GM19043 (cell line): ENCODE results near the gene DBN1.
A peak's percentile ranks its signal among the peaks of the same experiment; 100 is the strongest.

Experiments used
- ATAC-seq: cut with Tn5 transposase; IDR thresholded peaks from one replicate; pipeline ENCODE4 v1.9.1; 2021; ENCODE audit warnings: low read depth; ENCODE audit not compliant: unreplicated experiment

Gene DBN1

GRCh38 chr5:177505075-177505474, 31.6 kb upstream of the DBN1 start:
- no peak for ATAC-seq

DNA sequence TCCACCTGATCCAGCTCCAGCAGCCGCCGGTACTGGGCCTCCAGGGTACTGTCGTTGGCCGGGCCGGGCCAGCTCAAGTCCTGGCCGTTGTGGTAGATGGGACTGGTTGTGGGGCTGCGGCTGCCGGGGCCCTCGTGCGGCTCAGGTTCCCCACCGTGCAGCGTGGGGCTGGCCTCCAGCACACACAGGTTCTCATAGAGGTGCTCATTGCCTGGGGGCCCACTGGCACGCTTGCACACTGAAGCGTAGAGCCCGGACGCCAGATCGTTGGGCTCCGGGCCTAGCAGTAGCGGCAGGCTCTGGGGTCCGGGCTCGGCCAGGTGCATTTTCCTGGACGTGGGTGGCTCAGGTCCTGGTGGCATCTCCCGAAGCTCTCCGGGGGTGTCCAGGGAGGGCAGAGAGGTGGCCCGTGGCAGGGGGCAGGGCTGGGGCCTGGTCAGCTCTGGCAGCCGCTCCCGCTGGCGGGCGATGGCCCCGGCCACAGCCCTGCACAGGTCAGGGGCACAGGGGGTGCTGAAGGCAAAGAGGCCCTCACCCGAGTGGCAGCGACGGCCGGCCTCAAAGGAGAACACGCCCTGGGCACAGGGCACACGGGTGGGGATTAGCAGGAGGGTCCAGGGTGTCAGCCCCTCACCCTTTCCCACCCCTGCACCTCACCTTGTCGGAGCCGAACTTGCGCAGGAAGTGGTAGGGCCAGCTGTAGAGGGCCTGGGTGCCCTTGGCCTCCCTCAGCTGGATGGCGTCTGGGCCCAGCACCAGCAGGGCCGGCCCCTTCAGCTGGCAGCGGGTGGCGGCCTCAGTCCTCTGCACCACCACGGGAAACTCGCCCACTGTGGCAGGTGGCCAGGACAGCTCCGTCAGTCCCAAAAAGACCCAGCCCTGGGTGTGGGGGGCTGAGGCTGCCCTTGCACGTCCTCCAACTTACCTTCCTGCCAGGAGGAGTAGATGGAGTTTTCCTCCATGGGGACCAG, 30.9 kb upstream of the DBN1 start:
- no peak for ATAC-seq

DNA sequence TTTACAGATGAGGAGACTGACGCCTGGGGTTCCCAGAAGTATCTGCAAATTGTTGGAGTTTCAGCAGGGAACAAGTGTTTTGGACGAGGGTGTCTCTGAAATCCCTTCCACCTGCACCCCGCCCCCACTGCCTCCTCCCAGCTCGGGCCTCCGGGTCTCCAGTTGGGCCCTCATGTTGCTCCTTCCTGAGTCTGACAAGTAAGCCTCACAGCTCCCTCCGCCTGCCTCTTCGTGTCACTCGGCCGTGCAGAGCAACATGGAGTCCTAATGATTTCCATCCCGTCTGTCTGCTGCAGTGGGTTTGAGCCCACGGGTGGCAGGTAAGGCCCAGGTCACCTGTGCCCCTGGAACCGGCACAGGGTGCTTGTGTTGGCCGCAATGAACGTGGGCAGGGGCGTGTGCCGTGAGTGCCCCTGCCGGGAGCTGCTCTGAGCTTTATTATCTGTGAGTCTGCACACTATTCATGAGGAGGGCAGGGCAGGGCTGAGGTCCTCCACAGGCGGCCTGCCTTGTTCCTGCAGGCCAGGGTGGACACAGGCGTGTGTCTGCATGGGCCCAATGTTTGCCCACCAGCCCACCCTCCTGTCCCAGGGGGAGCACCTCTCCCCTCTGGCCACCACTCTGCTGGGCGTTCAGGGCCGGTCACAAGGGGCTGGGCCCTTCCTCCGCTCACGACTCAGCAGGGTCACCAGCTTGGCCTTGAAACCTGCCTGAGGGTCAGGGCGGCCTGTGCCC, 30.1 kb upstream of the DBN1 start:
- no peak for ATAC-seq

DNA sequence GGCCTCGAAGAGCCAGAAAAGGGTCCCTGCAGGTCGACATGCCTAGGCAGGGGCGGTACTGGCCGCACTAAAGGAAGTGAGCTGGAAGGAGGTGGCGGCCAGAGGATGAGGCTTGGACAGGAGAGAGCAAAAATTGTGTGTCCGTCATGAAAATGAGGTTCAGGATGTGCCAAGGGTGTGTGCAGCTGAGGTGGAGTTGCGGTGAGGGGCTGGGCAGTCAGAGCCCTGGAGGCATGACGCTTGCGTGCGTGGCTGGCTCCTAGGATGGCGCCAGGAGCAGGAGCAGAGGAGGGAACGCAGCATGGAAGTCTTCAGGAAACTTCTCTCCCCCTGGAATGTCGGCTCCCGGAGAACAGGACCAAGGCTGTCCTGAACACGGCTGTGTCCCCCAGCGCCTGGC, 29.5 kb upstream of the DBN1 start:
- no peak for ATAC-seq

DNA sequence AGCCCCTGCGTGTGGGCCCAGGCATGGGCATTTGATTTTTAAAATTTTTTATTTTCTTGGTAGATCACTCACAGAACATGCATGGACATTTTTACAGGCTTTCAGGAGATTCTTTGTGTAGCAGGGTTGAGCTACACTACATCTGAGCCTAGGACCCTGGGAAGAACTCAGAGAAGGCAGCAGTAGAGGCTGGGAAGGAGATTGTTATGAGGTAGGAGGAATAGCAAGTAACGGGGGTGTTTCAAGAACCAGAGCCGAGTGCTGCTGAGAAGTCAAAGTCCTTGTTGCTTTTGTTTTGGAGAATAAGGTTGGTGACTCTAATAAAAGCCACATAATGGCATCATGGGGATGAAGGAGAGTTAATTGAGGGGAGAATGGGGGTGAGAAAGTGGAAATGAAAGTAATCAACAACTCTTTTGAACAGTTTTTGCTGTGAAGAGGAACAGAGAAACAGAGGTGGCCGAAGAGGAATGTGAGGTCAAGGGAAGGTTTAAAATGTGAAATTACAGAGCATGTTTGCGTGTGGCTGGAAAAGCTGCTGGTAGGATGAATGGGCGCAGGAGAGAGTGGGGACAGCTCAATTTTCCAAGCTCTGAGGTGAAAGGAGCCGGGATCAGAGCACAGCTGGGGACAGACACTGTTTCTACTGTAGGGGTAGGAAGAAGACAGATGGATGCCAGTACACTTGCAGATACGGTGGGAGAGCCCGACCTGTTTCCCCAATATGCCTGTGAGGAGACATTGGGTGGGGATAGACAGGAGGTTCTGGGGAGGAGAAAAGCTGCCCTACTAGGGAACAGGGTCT, 28.6 kb upstream of the DBN1 start:
- ATAC-seq = no peak

DNA sequence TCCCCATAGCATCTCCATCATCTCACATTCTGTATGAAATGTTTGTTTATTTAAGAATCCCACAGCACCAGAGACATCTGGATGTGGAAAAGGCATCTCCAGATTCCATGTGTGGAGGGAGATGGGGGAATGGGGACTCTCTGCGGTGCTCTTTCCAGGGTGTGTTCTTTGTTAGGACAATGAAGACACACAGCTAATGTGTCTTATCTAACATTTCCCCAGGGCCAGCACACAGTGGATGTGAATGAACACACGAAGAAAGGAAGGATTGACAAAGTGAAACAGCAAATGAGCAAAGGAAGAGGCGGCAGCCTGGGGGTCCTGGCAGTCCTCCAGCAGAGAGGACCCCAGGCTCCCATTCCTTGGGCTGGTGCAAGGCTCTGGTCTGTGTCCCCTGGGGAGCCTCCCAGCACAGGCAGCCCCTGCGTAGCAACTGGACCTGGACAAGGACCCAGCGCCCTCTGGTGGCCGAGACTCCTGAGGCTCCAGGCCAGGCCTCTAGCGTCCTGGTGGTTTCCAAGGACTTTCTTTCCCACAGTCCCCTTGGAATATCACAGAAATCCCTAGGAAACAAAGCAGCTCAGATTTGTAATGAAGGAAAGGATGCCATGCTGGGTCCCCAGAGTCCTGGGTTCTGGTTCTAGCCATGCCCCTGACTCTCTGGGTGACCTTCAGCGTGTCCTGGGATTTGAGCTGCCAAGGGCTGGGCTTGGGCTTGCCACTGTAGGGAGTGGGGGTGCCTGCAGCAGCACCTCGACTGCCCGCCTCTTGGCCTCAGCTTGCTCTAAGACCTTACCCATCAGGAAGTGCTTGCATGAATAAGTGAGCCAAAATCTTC, 27.5 kb upstream of the DBN1 start:
- ATAC-seq = no peak

DNA sequence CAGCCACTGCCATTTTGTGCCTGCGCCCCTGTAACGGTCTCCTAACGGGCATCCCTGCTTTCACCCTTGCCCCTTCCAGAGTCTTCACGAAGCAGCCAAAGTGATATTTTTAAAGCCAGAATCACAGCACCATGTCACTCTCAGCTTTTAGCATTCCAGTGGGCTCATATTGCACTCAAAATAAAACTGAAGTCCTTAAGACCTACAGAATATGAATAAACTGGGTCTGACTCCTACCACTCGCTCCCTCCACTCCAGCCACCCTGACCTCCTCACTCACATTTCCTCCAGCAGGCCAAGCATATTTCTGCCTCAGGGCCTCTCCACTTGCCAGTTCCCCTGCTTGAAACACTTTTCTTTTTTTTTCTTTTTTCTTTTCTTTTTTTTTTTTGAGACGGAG, 26.4 kb upstream of the DBN1 start:
- ATAC-seq = no peak

DNA sequence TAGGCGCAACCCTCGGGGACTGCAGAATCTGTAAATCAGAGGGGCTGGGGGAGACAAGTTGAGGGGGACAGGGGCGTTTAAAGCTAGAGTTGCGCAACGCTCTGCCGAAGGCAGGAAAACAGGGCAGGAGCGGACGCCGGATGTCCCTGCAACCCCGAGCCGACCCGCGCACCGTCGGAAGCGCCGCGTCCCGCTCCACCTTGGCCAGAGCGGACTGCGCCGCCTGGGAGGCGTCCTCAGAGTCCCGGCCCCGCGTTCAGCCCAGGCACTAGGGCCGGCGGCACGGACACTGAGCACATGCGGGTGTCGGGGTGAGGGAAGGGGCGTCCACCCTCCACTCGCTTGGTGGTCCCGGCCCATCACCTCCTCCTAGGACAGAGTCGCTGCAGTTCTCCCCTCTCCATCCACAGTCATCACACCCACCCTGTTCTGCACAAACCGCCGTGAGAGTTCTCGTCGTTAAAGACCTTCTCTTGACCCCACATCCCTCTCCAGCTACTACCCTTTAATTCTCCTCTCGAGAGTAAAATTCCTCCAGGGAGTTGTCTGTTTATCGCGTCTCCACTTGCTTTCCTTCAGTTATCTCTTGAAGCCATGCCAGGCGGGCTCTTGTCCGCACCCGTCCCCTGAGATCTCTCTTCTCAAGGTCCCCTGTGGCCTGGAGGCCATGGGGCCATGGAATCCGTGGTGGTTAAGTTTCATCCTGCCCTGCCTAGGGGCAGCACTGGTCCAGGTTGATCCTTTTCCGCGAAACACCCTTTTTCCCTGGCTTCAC, 24.8 kb upstream of the DBN1 start:
- no peak for ATAC-seq

DNA sequence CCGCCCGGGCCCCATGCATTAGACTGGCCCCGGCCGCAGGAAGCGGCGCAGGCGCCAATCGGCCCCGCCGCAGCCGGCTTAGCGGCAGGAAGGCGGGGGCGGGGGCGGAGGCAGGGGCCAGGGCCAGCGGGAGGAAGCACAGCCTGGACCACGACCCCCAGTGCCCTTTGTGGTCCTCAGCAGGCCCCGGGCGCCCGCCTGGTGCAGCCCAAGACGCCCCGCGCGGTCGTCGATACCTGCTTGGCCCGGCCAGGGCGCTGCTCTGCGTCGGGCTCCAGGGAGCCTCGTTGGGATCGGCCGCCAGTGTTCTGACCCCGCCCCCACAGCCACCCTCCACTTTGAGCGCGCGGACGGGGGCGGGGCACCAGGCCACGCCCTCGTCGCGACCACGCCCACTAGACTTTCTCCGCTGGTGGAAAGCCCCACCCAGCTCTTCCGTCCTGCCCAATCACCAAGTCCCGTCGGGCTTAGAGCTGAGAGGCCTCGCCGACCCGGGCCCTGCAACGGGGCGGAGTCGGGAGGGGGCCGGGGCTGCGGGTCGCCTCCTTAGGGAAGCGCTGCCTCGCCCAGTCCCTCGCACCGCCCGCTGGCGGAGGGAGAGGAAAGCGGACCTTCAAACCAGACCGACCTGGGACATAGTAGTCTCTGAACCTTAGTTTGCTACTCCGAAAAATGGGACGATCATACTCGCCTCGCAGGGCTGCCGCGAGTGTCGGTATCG, 24.0 kb upstream of the DBN1 start, which contains the start of gene PDLIM7:
TSS of gene PDLIM7 (minus strand) at position 313 of the 721 bp plus-strand sequence. CDS start 1,092 bp downstream, outside the sequence.
- peak; percentile 60 for ATAC-seq

GRCh38 chr5:177496727-177497291, 23.4 kb upstream of the DBN1 start:
- ATAC-seq = no peak

- ATAC-seq = no peak
Observed at GRCh38 chr5:177496070-177496726, 22.8 kb upstream of the DBN1 start.

DNA sequence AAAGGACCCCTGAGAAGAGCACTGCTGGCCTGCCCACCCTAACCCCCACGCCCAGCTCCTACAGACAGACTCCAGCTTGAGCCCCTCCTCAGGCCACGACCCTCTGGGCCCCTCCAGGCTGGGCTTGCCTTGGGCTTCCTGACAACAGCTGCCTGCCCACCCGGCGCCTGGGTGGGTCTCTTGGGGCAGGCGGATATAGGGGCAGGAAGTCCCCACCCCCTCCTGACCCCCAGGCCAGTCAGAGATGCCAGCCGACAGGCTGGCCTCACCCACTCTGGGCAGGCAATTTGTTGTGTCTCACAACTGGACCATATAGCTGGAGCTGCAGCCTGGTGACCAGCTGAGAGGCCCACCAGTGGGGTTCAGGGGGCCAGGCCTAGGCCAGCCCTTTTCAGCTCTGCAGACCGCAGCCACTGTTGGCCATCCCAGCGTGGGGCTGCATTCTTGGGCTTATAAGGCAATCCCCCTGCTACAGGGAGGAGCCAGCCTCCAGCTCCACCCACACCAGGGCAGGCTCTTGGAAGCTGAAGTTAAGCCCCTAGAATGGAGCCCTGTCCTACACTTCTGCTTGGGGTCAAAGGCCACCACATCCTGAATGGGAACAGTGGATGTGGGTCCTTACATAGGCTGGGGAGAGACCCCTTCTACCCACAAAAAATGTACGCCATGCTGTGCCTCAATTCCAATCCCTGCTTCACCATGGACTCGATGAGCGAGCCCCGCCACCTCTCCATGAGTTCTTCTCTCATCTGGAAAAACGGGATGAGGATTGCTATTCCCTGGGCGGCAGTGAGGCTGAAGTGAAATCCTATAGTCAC, 22.0 kb upstream of the DBN1 start:
- no peak for ATAC-seq

DNA sequence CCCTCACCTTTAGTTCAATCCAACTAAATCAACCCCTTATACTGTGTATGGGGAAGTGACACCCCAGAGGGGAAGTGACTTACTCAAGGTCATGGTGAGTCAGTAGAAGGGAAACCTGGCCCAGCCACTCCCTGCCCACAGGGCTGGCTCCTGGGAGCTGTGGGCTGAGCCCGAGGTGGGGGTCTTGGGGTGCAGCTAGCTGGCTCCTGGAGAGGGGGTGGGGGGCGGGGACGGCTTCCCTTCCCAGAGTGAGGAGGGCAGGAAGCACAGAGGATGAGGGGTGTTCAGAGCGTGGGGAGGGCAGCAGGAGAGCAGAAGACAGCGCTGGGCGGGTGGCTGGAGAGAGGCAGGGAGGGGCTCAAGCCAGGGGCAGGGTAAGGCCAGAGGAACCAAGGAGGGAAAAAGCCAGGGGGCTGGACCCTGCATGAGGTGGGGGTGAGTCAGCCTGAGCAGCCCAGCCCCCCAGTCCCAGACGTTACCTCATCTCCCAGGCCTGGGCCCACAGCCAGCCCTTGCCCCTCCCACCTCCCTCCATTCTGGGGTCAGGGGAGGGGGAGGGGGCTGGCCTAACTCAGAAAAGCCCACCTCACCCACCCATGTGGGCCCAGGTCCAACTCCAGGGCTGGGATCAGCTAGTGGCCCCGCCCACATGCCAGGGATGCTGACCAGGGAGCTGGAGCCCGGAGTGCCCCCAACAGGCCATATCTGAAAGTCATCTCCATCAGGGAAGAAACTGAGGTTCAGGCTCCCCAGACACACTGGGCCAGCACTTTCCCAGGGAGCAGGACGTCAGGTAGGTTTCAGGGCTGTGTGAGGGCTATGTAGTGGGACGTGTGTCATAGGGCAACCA, 21.1 kb upstream of the DBN1 start:
- ATAC-seq = no peak

- ATAC-seq = no peak
Observed at GRCh38 chr5:177493795-177494345, 20.4 kb upstream of the DBN1 start.

GRCh38 chr5:177492841-177493240, 19.4 kb upstream of the DBN1 start:
- no peak for ATAC-seq
